Adrenal gland (tissue), 12 donors: ENCODE results near the gene RNF212. TPM values are rescaled to one million over a fixed set of nuclear protein-coding genes. Genes with fewer than 3 reads are reported as not detected.

ENCODE experiments used
- DNase-seq, 7 donors: peaks; one replicate each; pipeline ENCODE4 v3.0.0-alpha.2; 2019 to 2020
- H3K27ac ChIP-seq, 5 donors: fragments of 200-600 bp; sonication (generic) in 4 of 5; 1 replicate in 3 of 5; 2 replicates in 2 of 5; pipeline versions ENCODE4 v1.5.1 to v1.8.0; 2016 to 2020; ENCODE audit warnings: mild to moderate bottlenecking in 1 of 5
- H3K27me3 ChIP-seq: fragments of 200-600 bp; 2 replicates; pipeline ENCODE4 v1.8.0; 2021
- H3K36me3 ChIP-seq, 2 donors: fragments of 200-600 bp; replicated peaks in 1 of 2; 1 replicate in 1 of 2; 2 replicates in 1 of 2; pipeline versions ENCODE4 v1.5.1 to v1.8.0; 2018 to 2022
- H3K4me1 ChIP-seq, 2 donors: fragments of 200-600 bp; replicated peaks in 1 of 2; 1 replicate in 1 of 2; 2 replicates in 1 of 2; pipeline versions ENCODE4 v1.5.1 to v1.8.0; 2018 to 2021
- H3K4me3 ChIP-seq, 4 donors: fragments of 200-600 bp; sonication (generic) in 3 of 4; one replicate each; pipeline ENCODE4 v1.5.1; 2016 to 2018
- H3K9me3 ChIP-seq, 3 donors: fragments of 200-600 bp; sonication (generic) in 1 of 3; replicated peaks in 1 of 3; 1 replicate in 2 of 3; 2 replicates in 1 of 3; pipeline versions ENCODE4 v1.5.1 to v1.8.0; 2016 to 2021
- CTCF ChIP-seq, 6 experiments: fragments of 450-650 bp in 4 of 6; fragments of 200-600 bp in 2 of 6; sonication (generic) in 1 of 6; IDR thresholded peaks; 1 replicate in 5 of 6; 2 replicates in 1 of 6; pipeline versions ENCODE4 v1.5.1 to v1.8.0; 2016 to 2021; ENCODE audit warnings: antibody characterized with exemption in 6 of 6, mild to moderate bottlenecking in 2 of 6, moderate library complexity in 1 of 6
- POLR2A ChIP-seq, 2 donors: fragments of 450-650 bp; IDR thresholded peaks; one replicate each; pipeline ENCODE4 v1.6.1; 2017; ENCODE audit warnings: antibody characterized with exemption in 2 of 2, mild to moderate bottlenecking in 2 of 2, moderate library complexity in 1 of 2
- WGBS, 4 donors: extraction: QIAGEN DNeasy Blood & Tissue Kit in 2 of 4; methylation state at CpG; one replicate each; pipeline versions ENCODE4 v1.1.5 to v1.1.7; 2013 to 2017; 5-methylcytosine and 5-hydroxymethylcytosine counted together
- intact Hi-C, 2 donors: fragments of 100-400 bp; cut with DNase I; formaldehyde crosslinking; loops; one replicate each; pipeline versions ENCODE4 v1.14.1 to v1.15.0; 2022 to 2023
- polyA plus RNA-seq, 3 donors: library from polyadenylated mRNA; stranded (reverse); fragments of 200-250 nt in 2 of 3; fragments of 350-450 nt in 1 of 3; fragmentation: Illumina TruSeq in 1 of 3; extraction: RNeasy Lipid Tissue Mini Kit (QIAGEN cat#74804) in 1 of 3; gene quantifications; one replicate each; pipeline ENCODE4 v1.2.3, GENCODE V29; 2013 to 2014
- total RNA-seq, 9 donors: library from RNA; depleted of rRNA in 4 of 9; stranded (reverse); fragments of >200 nt in 4 of 9; fragments of 120-200 nt in 1 of 9; fragmentation: NEBNext Ultra II Directional in 1 of 9; extraction: Animal tissue kit (Norgen Biotek cat#: 25700) in 1 of 9; gene quantifications; one replicate each; pipeline versions ENCODE4 v1.1.0 to v1.2.4, GENCODE V29; 2013 to 2023
- donor health status: healthy with polysubstance abuse.
- donor health status: Bipolar disorder and iron deficiency.
- donor health status: DM: yes; HTN: yes; CAD: no.
- donor health status: DM: no; HTN: no; CAD: no.
- donor health status: DM: no; HTN: no; CAD: no.
- donor health status: DM: yes; HTN: yes; CAD: no.

RNF212 gene
- total and polyA plus RNA-seq, 12 donors: 1.3 to 9.5 (median 2.4) TPM; not detected in 1

GRCh38 chr4:1041936-1042330 lies 71.4 kb downstream of the RNF212 start:
- DNase-seq: no peak
- no peaks in the 10 kb centered on the region for H3K27me3 ChIP-seq
- H3K9me3 ChIP-seq: no peaks in the 10 kb centered on the region
- peaks cover 5 to 16% of the 10 kb centered on the region in 2 donors for H3K4me1 ChIP-seq
- no peak overlapping the region for H3K4me3 ChIP-seq
- H3K27ac ChIP-seq: no peak overlapping the region
- intact Hi-C loops: no loop called here
- 60 to 73% (median 64%) methylated on average over 7 to 8 of the region's 8 CpGs for WGBS, 4 donors
- H3K36me3 ChIP-seq: no peaks in the 10 kb centered on the region
- TF ChIP-seq CTCF (IDR thresholded peaks at IDR 0.05) (no peak), POLR2A (IDR thresholded peaks at IDR 0.05) (no peak)

GRCh38 chr4:1041147-1041935 lies 72.0 kb downstream of the RNF212 start:
- intact Hi-C loops: no loop called here
- peaks cover 5 to 16% of the 10 kb centered on the region in 2 donors for H3K4me1 ChIP-seq
- no peaks in the 10 kb centered on the region for H3K9me3 ChIP-seq
- peak overlapping the region in 1 of 5 donors; percentile 2 for H3K27ac ChIP-seq
- H3K4me3 ChIP-seq: no peak overlapping the region
- 51 to 86% (median 65%) methylated on average over 13 to 36 of the region's 36 CpGs for WGBS, 4 donors
- TF ChIP-seq POLR2A (IDR thresholded peaks at IDR 0.05) (no peak), CTCF (IDR thresholded peaks at IDR 0.05) (no peak)
- H3K36me3 ChIP-seq: no peaks in the 10 kb centered on the region
- no peak for DNase-seq
- H3K27me3 ChIP-seq: no peaks in the 10 kb centered on the region

- Histone ChIP-seq H3K9me3 (no peaks in the 10 kb centered on the region), H3K27ac (no peak overlapping the region), H3K27me3 (no peaks in the 10 kb centered on the region), H3K4me3 (no peak overlapping the region), H3K36me3 (no peaks in the 10 kb centered on the region), H3K4me1 (peaks cover 5 to 16% of the 10 kb centered on the region in 2 donors)
- no peak for DNase-seq
- intact Hi-C loops: no loop called here
- no peak for TF ChIP-seq CTCF (IDR thresholded peaks at IDR 0.05)
- TF ChIP-seq POLR2A (IDR thresholded peaks at IDR 0.05): no peak
- 87 to 95% (median 91%) methylated on average over 13 to 21 of the region's 21 CpGs for WGBS, 4 donors
These were observed 72.8 kb downstream of the RNF212 start for GRCh38 chr4:1040344-1041146.
